Measurements from ENCODE around the gene VPS52.
"Not testable (repeated sequence)": the region's sequence is repeated elsewhere in the genome, so short reads cannot be mapped to it uniquely, and the experiment has no call there.

VPS52 gene

GRCh38 chr6:33249732-33250630, 21.7 kb downstream of the VPS52 start:
- no peak for DNase-seq

GRCh38 chr6:33248932-33249731, 22.5 kb downstream of the VPS52 start:
- peak; percentile 96 for DNase-seq

- peak; percentile 66 for DNase-seq
Measured at GRCh38 chr6:33248643-33248931, 23.1 kb downstream of the VPS52 start.

- DNase-seq: peak; percentile 82
Measured at GRCh38 chr6:33247977-33248642, 23.6 kb downstream of the VPS52 start.

- DNase-seq: no peak
Measured at GRCh38 chr6:33243476-33243875, 28.2 kb downstream of the VPS52 start.

- no peak for DNase-seq
Measured at GRCh38 chr6:33241968-33242367, 29.7 kb downstream of the VPS52 start.

- no peak for DNase-seq
Measured at GRCh38 chr6:33237741-33238140, 33.9 kb downstream of the VPS52 start.

- DNase-seq: no peak
Measured at GRCh38 chr6:33236852-33237251, 34.8 kb downstream of the VPS52 start.

- DNase-seq: no peak
Measured at GRCh38 chr6:33236328-33236727, 35.3 kb downstream of the VPS52 start.

GRCh38 chr6:33235221-33235634, 36.4 kb downstream of the VPS52 start:
- no peak for DNase-seq

GRCh38 chr6:33226503-33227120, 45.1 kb downstream of the VPS52 start:
- DNase-seq: not testable (repeated sequence)

GRCh38 chr6:33217681-33218080, 54.0 kb downstream of the VPS52 start:
- no peak for DNase-seq

- no peak for DNase-seq
Measured at GRCh38 chr6:33217246-33217645, 54.4 kb downstream of the VPS52 start.

GRCh38 chr6:33216117-33216649, 55.5 kb downstream of the VPS52 start:
- no peak for DNase-seq

GRCh38 chr6:33215271-33216116, 56.2 kb downstream of the VPS52 start:
- no peak for DNase-seq

GRCh38 chr6:33213989-33214335, 57.7 kb downstream of the VPS52 start:
- DNase-seq: no peak

- no peak for DNase-seq
Measured at GRCh38 chr6:33213166-33213988, 58.3 kb downstream of the VPS52 start.

GRCh38 chr6:33212857-33213165, 58.9 kb downstream of the VPS52 start:
- DNase-seq: no peak

- no peak for DNase-seq
Measured at GRCh38 chr6:33211666-33212422, 59.8 kb downstream of the VPS52 start.

- DNase-seq: no peak
Measured at GRCh38 chr6:33211136-33211535, 60.5 kb downstream of the VPS52 start.

GRCh38 chr6:33209856-33210255, 61.8 kb downstream of the VPS52 start:
- DNase-seq: no peak

Measured in NCI-H345 (cell line).